Stimulated activated CD8-positive, alpha-beta memory T cell treated with anti-CD3 and anti-CD28 coated beads, Interleukin-15, amount 100 ng/mL, for 4 hours (primary cell): ENCODE data around the gene CISD2.
"Not testable (repeated sequence)": the region's sequence is repeated elsewhere in the genome, so short reads cannot be mapped to it uniquely, and the experiment has no call there.

ENCODE experiments used
- DNase-seq, 2 donors: peaks; one replicate each; pipeline ENCODE4 v3.0.0-alpha.2; 2020; ENCODE audit warnings: low read depth in 2 of 2

CISD2 gene

DNA sequence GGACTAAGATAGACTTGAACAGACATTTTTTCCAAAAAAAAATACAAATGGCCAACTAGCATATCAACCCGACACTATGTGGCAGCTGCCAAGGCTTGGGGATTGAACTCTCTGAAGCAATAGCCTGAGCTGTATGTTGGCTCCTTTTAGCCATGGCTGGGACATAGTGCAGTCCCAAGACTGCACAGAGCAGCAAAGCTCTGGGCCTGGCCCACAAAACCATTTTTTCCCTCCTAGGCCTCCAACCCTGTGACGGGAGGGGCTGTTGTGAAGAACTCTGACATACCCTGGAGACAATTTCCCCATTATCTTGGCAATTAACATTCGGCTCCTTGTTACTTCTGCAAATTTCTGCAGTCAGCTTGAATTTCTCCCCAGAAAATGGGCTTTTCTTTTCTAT, 50.1 kb downstream of the CISD2 start:
- no peak for DNase-seq

DNA sequence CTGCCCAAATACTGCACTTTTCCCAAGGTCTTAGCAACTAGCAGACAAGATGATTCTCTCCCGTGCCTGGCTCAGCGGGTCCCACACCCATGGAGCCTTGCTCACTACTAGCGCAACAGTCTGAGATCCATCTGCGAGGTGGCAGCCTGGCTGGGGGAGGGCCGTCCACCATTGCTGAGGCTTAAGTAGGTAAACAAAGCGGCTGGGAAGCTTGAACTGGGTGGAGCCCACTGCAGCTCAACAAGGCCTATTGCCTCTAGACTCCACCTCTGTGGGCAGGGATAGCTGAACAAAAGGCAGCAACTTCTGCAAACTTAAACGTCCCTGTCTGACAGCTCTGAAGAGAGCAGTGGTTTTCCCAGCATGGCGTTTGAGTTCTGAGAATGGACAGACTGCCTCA, 50.9 kb downstream of the CISD2 start:
- not testable (repeated sequence) for DNase-seq

DNA sequence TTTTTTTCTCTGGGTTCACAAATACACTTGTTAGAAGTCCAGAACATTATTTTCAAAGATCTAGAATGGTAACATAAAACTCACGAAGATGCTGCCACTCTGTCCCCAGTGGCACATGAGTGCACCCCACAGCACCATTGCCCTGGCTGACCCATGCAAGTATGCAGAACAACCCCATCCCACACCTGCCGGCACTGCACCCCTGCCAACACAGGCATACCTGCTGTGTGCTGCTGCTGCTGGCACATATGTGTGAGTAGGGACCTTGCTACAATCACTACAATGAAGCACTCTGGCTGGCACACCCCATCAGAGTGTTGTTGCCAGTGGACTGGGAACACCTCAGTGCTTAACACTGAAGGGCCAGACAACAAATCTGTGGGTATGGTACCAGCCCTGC, 66.9 kb downstream of the CISD2 start:
- no peak for DNase-seq

DNA sequence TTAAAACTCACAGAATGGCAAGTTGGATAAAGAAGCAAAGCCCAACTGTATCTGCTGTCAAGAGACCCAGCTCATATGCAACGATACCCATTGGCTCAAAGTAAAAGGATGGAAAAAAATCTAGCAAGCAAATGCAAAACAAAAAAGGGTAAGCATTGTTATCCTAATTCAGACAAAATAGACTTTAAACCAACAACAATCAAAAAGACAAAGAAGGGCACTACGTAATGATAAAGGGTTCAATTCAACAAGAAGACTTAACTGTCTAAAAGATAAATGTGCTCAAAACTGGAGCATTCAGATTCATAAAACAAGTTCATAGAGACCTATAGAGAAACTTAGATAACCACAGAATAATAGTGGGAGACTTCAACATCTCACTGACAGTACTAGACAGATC, 69.3 kb downstream of the CISD2 start:
- not testable (repeated sequence) for DNase-seq
